Measurements from ENCODE around the gene TTLL9.
A peak's percentile ranks its signal among the peaks of the same experiment; 100 is the strongest.

TTLL9 gene

GRCh38 chr20:31951203-31951529 is 80.7 kb downstream of the TTLL9 start:
- no peak for DNase-seq

GRCh38 chr20:31951530-31952453 is 81.4 kb downstream of the TTLL9 start, which contains the start of gene PDRG1:
TSS of gene PDRG1 (minus strand) at chr20:31952046. CDS start at chr20:31951961, 85 bp downstream.
- peak; percentile 96 for DNase-seq

GRCh38 chr20:31953556-31954148 is 83.2 kb downstream of the TTLL9 start:
- DNase-seq, result no peak

- no peak for DNase-seq
Observed at GRCh38 chr20:31954500-31954899, 84.1 kb downstream of the TTLL9 start.

GRCh38 chr20:31956556-31957526 is 86.4 kb downstream of the TTLL9 start:
- DNase-seq, result no peak

- DNase-seq, result no peak
Observed at GRCh38 chr20:31962761-31963160, 92.3 kb downstream of the TTLL9 start.

GRCh38 chr20:31963889-31964288 is 93.5 kb downstream of the TTLL9 start:
- DNase-seq, result no peak

GRCh38 chr20:31966991-31967655 is 96.7 kb downstream of the TTLL9 start:
- DNase-seq, result no peak

- DNase-seq, result no peak
Observed at GRCh38 chr20:31967830-31968249, 97.4 kb downstream of the TTLL9 start, which contains the start of gene XKR7. TSS of gene XKR7 (plus strand) at chr20:31968151. CDS start at chr20:31968176, 25 bp downstream.

GRCh38 chr20:31968291-31969126 is 98.1 kb downstream of the TTLL9 start:
- peak; percentile 57 for DNase-seq

- no peak for DNase-seq
Observed at GRCh38 chr20:31969991-31970390, 99.6 kb downstream of the TTLL9 start.

GRCh38 chr20:31972471-31973021 is 102.1 kb downstream of the TTLL9 start:
- DNase-seq, result no peak

- no peak for DNase-seq
Observed at GRCh38 chr20:31974296-31974695, 103.9 kb downstream of the TTLL9 start.

GRCh38 chr20:31974951-31975487 is 104.6 kb downstream of the TTLL9 start:
- DNase-seq, result no peak

GRCh38 chr20:31975874-31976273 is 105.4 kb downstream of the TTLL9 start:
- no peak for DNase-seq

- DNase-seq, result no peak
Observed at GRCh38 chr20:31977080-31977479, 106.6 kb downstream of the TTLL9 start.

GRCh38 chr20:31979713-31980426 is 109.4 kb downstream of the TTLL9 start:
- DNase-seq, result no peak

- no peak for DNase-seq
Observed at GRCh38 chr20:31981784-31982183, 111.3 kb downstream of the TTLL9 start.

GRCh38 chr20:31984981-31985471 is 114.6 kb downstream of the TTLL9 start:
- no peak for DNase-seq

GRCh38 chr20:31987744-31988143 is 117.3 kb downstream of the TTLL9 start:
- no peak for DNase-seq

All from fibroblast of skin of abdomen (primary cell).